HPDE6-E6E7 (cell line): Measurements from ENCODE around the gene DHX15.
A peak's percentile ranks its signal among the peaks of the same experiment; 100 is the strongest.

ENCODE experiments used
- DNase-seq: peaks from one replicate; pipeline ENCODE4 v3.0.0; 2011; ENCODE audit warnings: missing footprints; ENCODE audit errors: extremely low spot score

DHX15 gene

DNA sequence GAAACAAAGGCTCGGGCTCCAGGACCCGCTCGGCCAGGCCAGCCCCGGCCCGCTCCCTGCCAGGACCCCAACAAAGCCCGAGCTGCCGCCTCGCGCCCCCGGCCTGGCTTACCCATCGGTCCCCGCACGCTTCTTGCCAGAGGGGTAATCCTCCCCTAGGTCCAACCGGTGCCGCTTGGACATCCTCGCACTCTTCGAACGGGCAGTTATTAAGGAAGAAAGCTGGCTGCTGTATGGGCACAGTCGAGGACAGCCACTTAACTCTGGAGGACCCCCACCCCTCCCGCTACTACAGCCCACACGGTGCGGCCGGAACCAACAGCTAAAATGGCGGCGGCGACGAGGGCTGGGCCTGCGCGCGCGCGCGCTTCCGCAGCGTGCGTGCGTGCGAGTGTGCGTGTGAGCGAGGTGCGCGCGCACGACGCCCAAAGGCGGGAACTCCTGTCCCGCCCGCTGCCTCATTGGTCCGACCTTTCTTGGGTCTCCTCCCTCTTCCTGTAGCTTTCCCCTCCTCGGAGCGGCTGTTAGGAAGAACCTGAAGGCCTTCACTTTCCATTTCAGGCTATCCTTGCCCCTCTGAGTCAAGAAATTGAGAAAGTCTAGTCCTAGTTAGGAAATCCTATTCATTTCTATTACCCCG is at the start of gene DHX15:
TSS of gene DHX15 (minus strand) at position 344 of the 640 bp plus-strand sequence. CDS start at position 183, 161 bp downstream.
- DNase-seq: peak; percentile 88

DNA sequence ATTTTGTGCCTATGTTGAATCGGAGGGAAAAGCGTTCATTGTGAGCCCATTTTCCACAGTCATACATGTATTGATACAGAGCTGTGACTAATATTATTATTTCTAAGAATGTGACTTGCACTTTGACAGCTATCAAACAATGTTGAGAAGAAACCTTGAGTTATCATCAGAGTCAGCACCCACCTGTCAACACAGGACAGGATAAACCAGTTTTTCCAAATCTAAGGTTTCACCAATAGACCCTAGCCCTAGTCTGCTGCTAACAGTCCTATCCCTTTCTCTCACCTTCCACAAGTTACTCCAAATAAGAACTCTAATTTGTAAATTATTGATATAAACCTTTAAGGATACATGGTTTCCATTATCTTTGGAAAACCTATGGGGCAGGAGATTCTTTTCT is 47.7 kb upstream of the DHX15 start:
- DNase-seq: no peak

DNA sequence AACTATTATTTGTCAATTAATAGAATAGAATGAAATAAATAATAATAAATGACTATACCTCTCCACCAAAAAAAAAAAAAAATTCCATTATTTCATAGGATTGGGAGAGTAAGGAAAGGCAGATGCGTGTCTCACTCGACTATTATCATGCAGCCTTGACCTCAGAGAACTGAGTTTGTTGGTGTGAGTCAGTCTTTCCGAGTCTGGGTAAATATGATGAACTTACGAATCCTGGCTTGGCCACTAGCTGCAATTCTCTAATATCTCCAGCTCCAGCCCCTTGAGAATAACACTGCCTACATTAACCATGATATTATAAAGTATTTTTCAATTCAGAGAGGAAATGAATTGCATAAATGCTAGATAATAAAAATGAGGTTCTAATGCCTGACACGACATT is 46.6 kb upstream of the DHX15 start:
- no peak for DNase-seq

DNA sequence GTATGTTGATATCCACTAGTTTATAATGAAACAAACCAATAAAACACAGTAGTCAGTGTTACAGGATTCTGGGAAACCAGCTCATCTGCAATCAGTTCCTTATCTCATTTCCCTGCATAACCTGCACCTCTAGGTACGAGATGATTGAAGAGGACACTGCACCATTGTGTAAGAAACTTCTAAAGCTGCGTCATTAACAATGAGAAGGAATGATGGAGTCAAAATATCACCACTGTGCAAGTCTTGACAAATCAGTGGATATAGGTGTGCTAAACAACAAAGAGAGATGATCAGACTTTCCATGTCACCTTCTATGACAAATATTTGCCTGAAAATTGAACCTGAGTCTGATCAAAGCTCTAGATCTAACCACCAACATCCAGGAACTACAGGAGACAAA is 40.7 kb upstream of the DHX15 start:
- no peak for DNase-seq

DNA sequence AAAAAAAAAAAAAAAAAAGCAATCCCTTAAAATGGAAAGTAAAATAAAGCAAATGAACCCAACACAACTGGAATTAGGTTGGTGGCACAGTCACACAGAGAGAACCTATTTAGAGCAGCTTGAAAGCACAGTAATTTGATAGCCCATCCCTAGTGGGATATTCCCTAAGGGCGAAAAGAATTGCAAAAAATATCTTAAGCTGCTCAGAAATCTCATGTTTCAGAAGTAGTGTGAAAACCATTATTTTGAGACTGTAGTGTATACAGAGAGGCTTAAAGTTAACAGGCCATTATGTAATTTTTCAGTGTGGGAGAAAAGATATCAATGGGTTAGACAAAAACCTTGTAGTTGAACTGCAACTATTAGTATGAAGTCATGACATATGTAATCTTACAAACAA is 40.0 kb upstream of the DHX15 start:
- no peak for DNase-seq

DNA sequence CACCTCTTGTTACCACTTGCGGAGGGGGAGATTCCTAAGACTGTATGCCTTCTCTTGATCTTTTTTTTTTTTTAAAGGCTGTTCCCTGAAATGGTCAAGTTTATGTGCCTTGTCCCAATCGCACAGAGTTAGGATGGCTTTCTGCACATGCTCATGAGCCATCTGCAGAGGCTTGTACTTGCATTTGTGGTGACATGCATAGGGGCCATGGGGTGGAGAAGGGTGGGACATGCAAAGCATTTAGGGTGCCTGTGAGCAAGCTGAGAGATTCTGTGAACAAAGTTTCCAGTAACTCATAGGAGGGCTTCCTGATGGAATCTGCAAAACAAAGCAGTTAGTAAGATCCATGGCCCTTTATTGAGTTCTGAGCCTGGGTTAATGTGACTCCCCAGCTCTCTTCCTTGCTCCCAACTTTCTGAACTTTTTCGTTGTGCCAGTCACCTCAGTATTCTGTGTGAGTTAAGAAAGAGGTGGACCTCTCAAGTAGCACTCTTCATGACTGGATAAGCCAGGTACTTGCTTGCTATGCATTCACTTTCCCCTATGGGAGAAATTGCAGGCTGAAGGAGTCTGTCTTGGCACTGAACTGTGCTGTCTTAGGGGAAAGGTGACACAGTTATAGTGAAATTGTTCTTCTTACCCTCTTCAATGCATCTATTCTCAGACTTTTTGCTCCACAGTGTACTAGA is 37.9 kb upstream of the DHX15 start:
- DNase-seq: no peak

DNA sequence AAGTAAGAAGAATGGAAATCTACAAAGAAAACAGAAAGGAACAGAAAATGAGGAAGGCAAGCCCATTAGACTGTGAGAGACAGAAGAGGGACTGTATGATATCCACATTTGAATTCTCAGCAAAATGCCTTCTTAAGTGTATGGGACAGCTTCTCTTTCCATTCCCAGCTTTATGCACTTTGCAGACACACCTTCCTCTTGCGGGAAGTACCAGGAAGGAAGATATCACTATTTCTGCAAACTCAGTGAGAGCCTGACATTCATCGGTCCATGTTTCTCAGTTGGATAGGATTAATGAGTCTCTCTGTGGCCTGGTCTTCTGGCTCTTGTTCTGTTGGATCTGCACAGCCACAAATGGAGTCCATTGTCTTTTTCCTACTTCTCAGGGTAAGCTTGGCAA is 31.6 kb upstream of the DHX15 start:
- DNase-seq: no peak

DNA sequence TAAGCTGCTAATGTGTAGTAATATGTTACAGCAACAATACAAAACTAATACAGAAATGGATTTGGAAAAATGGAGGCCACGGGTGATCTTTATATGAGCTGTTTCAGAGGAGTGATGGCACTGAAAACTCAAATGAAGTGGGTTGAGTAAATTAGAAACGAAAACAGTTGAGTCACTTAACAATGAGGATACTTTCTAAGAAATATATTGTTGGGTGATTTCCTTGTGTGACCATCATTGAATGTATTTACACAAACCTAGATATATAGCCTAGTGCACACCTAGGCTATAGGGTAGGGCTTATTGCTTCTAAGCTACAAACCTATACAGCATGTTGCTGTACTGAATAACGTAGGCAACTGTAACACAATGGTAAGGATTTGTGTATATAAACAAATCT is 30.5 kb upstream of the DHX15 start:
- no peak for DNase-seq

DNA sequence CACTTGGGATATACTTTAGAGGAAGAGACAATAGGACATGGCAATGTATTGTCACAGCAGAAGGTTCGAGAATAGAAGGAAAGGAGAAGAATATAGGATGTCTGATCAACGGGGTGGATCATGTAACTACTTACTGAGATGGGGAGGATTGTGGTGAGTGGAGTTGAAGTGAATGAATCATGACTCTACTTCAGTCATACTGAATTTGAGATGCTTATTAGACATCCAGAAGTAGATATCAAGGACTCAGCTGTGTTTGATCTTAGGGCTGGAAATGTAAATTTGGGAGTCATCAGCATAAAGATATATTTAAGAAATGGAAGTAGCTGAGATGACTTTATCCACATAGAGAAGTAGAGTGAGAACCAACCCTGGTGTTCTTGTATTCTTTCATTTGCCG is 29.1 kb upstream of the DHX15 start:
- DNase-seq: no peak

DNA sequence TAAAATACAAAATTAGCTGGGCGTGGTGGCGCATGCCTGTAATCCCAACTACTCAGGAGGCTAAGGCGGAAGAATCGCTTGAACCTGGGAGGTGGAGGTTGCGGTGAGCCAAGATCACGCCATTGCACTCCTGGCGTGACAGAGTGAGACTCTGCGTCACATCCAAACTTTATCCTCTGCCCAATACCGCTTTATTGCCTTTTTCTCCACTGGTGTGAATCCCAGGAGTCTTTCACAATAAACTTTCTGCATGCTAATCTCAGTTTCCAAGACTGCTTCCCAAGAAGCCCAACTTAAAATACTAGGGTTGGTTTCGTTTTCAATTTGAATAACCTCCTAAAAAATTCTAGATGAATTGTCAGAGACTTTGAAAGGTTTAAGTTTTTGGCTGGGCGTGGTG is 27.2 kb upstream of the DHX15 start:
- DNase-seq: no peak

DNA sequence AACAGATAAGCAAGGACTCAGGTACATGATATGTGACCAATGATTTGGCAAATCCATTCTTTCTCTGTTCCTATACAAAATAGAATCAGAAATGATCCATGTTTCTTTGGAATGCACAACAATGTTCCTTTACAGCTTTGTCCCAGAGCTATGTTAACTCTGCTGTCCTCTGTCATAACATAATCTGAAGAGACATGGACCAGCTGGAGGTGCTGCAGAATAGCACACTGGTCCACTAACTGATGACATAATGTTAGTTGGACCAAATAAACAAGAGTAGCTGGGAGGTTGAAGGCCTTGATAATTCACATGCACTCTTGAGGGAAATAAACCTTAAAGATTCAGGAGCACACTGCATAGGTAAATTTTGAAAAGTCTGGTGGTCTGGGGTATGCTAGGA is 23.0 kb upstream of the DHX15 start:
- no peak for DNase-seq

DNA sequence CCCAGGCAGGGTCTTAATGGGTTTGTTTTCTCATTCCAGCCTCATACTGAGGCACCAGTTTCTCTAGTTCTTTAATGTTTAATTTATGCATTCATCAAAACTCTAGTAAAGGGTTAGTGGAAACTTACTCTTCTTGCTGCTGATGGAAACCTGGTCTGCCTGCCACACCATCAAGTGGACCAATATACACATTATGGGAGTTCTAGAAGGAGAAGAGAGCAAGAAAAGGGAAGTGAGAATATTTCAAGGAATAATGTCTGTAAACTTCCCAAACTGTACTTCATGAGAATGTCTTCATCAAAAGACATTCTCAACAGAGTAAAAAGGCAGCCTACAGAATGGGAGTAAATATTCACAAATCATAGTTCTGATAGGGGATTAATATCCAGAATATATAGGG is 20.9 kb upstream of the DHX15 start:
- no peak for DNase-seq

DNA sequence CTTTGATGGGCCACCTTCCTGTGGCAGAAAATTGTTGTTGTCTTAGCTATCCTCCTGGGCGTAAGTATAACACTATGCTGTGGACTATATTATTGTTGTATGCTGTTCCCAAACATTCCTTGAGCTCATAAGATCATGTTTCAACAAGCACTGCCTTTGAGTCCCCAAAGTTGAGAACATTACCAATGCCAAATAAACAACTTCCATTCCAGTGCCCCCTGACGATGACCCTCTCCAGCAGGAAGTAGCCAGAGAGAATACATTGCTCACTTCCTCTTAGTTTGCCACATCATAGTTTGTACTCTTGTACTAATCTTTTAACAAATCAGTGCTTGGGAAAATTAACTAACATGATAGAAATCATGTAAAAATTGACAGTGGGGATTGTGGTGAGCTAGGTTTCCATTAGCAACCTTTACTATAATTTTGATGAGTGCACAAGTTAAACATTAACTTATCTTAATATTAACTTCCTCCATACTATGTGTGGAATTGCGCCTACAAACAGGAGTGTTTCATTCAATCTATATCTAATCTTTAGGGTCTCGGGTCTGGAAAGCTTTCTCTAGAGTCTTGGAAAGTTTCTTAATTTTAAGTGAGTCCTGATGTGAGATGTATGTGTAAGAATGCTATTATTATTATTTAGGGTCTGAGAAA is 20.3 kb upstream of the DHX15 start:
- DNase-seq: no peak

DNA sequence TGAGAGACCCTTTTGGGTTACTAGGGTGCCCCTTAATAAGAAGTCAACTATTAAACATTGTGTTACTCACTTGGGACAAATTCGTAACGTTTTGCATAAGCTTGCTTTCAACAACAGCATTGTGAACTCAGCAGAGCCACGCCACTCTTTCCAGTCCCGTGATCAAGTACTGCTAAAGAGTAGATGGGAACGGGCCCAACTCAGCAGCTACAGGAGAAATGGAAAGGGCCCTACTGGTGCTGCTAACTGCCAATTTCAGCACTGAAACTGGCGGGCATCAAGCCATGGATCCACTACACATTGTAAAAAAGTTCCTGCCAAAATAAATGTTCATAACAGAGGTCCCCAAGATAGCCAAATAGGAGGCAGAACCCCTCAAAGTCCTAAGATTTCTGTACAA is 19.0 kb upstream of the DHX15 start:
- DNase-seq: no peak

DNA sequence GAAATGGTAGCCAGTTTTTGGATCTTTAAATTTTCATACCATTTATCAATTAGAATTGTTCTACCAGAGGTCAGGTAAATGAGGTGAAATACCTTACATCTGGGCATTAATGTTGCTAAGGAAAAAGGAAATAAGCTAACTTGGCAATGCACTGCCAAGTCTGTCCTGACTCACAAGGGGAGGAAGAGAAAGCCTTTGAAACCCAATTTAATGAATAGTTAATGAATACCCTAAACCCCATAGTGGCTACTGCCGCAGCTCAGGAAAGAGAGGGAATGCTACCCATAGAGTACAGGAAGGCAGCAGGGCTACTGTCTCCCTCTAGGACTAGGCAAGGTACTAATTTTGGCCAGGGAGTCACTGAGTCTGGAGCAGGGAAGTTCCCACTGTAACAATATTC is 16.8 kb upstream of the DHX15 start:
- no peak for DNase-seq

DNA sequence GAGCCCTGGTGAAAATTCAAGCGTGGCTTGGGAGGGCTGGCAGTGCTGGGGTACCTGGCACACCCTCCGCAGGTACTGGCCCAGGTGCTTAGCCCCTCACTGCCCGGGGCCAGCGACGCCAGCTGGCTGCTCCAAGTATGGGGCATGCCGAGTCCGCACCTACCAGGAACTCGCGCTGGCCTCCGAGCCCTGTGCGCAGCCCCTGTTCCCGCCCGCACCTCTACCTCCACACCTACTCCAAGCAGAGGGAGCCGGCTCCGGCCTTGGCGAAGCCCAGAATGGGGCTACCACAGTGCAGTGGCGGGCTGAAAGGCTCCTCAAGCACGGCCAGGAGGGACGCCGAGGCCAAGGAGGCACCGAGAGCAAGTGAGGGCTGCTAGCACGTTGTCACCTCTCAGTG is 14.9 kb upstream of the DHX15 start:
- DNase-seq: no peak

DNA sequence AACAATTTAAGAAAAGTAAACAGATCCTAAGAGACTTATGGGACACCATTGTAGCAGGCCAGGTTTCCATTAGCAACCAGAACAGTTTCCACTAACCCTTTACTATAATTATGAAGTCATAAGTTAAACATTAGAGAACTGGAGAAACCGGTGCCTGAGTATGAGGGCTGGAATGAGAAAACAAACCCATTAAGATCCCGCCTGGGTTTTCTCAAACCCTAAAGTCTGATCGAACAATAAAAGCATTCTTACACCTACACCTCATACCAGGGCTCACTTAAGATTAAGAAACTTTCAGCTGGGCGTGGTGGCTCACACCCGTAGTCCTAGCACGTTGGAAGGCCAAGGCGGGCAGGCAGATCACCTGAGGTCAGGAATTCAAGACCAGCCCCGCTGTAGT is 13.7 kb upstream of the DHX15 start:
- peak; percentile 59 for DNase-seq

DNA sequence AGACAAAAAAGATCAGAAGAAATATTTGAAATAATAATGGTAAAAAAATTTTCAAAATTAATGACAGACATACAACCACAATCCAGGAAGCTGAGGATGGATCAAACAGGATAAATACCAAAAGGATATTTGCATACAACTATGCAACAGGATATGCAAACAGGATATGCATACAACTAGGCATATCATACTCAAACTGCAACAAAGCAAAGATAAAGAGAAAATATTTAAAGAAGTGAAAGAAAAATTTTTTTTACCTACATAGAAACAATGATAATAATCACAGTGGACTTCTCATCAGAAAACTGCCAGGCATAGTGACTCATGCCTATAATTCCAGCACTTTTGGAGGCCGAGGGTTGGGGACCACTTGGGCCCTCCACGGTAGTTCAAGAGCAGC is 11.3 kb upstream of the DHX15 start:
- DNase-seq: no peak

DNA sequence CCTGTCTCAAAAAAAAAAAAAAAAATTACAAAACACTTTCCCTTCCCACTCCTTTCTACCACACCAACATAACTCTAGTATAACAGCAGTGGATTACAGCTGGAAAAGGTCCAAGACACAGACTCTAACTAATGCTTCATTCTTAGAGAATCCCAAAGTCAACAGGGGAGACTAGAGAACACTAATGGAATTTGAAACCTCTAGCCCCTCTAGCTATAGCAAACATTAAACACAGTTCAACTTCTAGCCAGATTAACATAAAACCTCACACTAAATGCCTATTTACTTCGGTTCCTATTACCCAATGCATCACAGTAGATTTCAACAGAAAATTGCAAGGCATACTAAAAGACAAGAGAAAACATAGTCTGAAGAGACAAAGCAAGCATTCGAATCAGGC is 10.5 kb upstream of the DHX15 start:
- DNase-seq: no peak

DNA sequence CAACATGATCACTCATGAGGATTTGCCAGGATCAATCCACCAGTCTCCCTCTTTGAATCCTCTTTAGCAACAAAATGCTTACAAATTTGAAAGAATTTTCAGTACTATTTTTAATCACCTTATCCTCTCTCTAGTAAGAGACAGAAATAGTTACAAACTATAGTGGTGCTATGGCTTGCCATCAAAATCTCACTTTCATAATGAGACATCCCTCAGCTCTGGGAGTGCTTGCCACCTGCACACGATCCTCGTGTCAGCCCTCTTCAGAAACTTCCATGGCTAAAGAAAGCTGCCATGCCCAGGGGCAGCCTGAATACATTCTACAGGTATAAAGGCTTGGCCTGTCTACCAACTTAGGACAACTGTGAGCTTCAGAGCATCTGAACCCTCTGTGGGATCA is 5.1 kb upstream of the DHX15 start:
- DNase-seq: no peak

DNA sequence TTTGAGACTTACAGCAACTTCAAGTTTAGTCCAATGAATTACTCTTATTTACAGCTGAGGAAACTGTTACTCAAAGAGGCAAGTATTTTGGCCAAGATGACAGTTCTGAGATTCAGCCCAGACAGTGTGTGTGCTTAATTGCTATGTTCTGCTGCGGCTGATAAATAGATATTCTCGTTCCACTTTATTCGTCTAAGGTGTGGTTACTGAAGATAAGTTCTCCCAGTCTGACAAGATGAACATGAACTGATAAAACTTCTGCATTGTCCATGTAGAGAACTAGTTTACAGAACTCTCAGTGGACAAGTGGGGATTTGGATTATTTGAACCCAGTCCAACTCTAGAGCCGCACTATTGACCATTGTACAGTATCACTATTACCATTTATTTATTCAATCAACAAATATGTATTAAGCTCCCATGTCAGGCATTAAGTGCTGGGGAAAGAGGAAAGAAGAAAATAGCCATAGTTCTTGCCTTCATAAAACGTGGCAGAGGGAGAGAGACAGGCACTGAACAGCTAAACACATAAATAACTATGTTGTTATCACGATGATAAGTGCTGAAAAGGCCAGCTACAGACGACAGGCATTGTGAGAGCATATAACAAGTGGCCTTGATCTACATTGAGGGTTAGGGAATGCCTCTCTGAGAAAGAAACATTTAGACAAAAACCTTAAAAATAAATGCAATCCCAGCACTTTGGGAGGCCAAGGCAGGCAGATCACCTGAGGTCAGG is 4.0 kb upstream of the DHX15 start:
- DNase-seq: no peak

DNA sequence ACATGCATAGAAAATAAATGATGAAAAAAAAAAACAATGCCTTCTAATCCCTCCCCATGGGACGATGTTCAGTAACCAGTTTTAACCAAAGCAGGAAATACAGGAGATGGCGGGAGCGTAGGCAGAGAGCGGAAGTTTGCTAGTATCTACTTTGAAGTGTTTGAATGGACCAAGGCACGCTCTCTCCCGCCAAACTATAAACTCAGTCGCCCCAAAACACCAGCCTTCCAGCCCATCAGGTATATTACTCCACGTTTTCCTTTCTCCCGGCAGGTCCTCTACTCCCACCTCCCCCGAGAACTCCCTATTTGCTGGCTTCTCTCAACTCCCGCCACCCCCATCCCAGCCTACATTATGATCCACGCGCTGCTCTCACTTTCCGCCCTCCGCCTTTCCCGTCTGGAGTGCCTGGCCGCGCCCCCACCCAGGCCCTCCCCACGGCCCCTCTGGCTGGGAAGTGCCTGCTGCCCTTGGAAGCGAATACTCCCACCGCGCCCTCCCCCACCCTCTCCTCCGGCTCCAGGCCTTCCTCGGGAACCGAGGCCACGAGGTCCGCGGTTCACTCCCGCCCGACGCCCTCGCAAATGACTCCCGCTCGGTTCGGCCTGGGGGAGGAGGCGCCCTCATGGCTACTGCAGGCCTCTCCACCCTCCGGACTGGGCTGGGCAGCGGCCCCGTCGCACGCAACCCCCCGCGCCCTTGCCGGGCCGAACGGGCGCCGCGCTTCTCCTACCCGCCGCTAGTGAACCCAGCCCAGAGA is 723 bp downstream of the DHX15 start:
- peak; percentile 28 for DNase-seq
